Lung (tissue), 12 donors: ENCODE measurements around the gene NEO1. TPM values are rescaled to one million over a fixed set of nuclear protein-coding genes. Genes with fewer than 3 reads are reported as not detected.
A peak's percentile ranks its signal among the peaks of the same experiment; 100 is the strongest.

ENCODE experiments used
- ATAC-seq: fragments of 200-7000 bp; cut with Tn5 transposase; one replicate; pipeline ENCODE4 v1.9.1; 2020; ENCODE audit warnings: moderate number of reproducible peaks; ENCODE audit not compliant: insufficient read depth, low FRiP score
- DNase-seq, 3 donors: peaks; one replicate each; pipeline ENCODE4 v3.0.0-alpha.2; 2013 to 2017
- H3K27ac ChIP-seq, 2 donors: one replicate each; pipeline ENCODE4 v1.5.1; 2013; ENCODE audit warnings: mild to moderate bottlenecking in 2 of 2, moderate library complexity in 2 of 2, control low read depth in 1 of 2, inconsistent platforms in 1 of 2, low read depth in 1 of 2, low read length in 1 of 2
- H3K27me3 ChIP-seq, 3 donors: one replicate each; pipeline ENCODE4 v1.5.1; 2013; ENCODE audit warnings: low read length in 2 of 3; ENCODE audit not compliant: control insufficient read depth in 3 of 3, insufficient read depth in 3 of 3
- H3K36me3 ChIP-seq, 4 donors: one replicate each; pipeline ENCODE4 v1.5.1; 2013; ENCODE audit warnings: low read length in 4 of 4, mild to moderate bottlenecking in 1 of 4, moderate library complexity in 1 of 4; ENCODE audit not compliant: control insufficient read depth in 4 of 4, insufficient read depth in 4 of 4
- H3K4me1 ChIP-seq, 5 donors: one replicate each; pipeline ENCODE4 v1.5.1; 2013; ENCODE audit warnings: low read length in 5 of 5, mild to moderate bottlenecking in 2 of 5, moderate library complexity in 1 of 5; ENCODE audit not compliant: control insufficient read depth in 5 of 5, insufficient read depth in 5 of 5
- H3K4me3 ChIP-seq: one replicate; pipeline ENCODE4 v1.5.1; 2013; ENCODE audit warnings: mild to moderate bottlenecking, control low read depth, moderate library complexity
- H3K9ac ChIP-seq, 2 donors: one replicate each; pipeline ENCODE4 v1.5.1; 2013; ENCODE audit warnings: low read length in 2 of 2, control low read depth in 1 of 2; ENCODE audit not compliant: insufficient read depth in 1 of 2
- H3K9me3 ChIP-seq, 4 donors: one replicate each; pipeline ENCODE4 v1.5.1; 2013; ENCODE audit warnings: low read length in 3 of 4, mild to moderate bottlenecking in 1 of 4, moderate library complexity in 1 of 4; ENCODE audit not compliant: control insufficient read depth in 4 of 4, insufficient read depth in 3 of 4
- CTCF ChIP-seq: IDR thresholded peaks from 2 replicates; pipeline ENCODE4 v1.5.1; 2012; ENCODE audit warnings: mild to moderate bottlenecking; ENCODE audit errors: control extremely low read depth, extremely low read depth
- WGBS, 2 donors: extraction: QIAGEN DNeasy Blood & Tissue Kit; methylation state at CpG; one replicate each; pipeline ENCODE4 v1.1.7; 2013; 5-methylcytosine and 5-hydroxymethylcytosine counted together
- polyA plus RNA-seq, 2 donors: library from polyadenylated mRNA; stranded (reverse); fragments of 200-250 nt; gene quantifications; one replicate each; pipeline ENCODE4 v1.2.1, GENCODE V29; 2013
- total RNA-seq, 2 donors: library from RNA; depleted of rRNA in 1 of 2; stranded (reverse); fragments of >200 nt in 1 of 2; gene quantifications; one replicate each; pipeline ENCODE4 v1.2.1, GENCODE V29; 2014 to 2021
- donor health status: control.
- donor health status: control.
- donor health status: Bipolar disorder and iron deficiency.
- donor health status: healthy.
- donor health status: DM: yes; HTN: yes; CAD: no.

NEO1 gene
- total and polyA plus RNA-seq, 4 donors, result 6.9 to 70.8 (median 16.5) TPM

- Histone ChIP-seq H3K9me3 (no peaks in the 10 kb centered on the region), H3K9ac (no peak overlapping the region), H3K4me3 (no peak overlapping the region), H3K36me3 (no peaks in the 10 kb centered on the region), H3K27ac (no peak overlapping the region), H3K27me3 (no peaks in the 10 kb centered on the region), H3K4me1 (peaks cover 0 to 28% (median 0%) of the 10 kb centered on the region in 5 donors)
- no peak for ATAC-seq
- no peak for TF ChIP-seq CTCF
- 37 to 44% methylated on average over 3 of the region's 3 CpGs for WGBS, 2 donors
- no peak for DNase-seq
These were observed 3.5 kb upstream of the NEO1 start for GRCh38 chr15:73048624-73049295.

- ATAC-seq (no peak), DNase-seq (peak in 2 of 3 donors; percentile 57 to 67)
- no peaks in the 10 kb centered on the region for H3K9me3 ChIP-seq
- peaks cover 0 to 37% (median 0%) of the 10 kb centered on the region in 5 donors for H3K4me1 ChIP-seq
- no peak for TF ChIP-seq CTCF
- WGBS, 2 donors, result 60 to 65% methylated on average over 4 of the region's 4 CpGs
- H3K9ac ChIP-seq, result no peak overlapping the region
- no peaks in the 10 kb centered on the region for H3K36me3 ChIP-seq
- H3K27me3 ChIP-seq, result no peaks in the 10 kb centered on the region
- no peak overlapping the region for H3K27ac ChIP-seq
- H3K4me3 ChIP-seq, result no peak overlapping the region
These were observed 2.6 kb upstream of the NEO1 start for GRCh38 chr15:73049564-73050215.

GRCh38 chr15:73050561-73051295 is 1.5 kb upstream of the NEO1 start:
- Histone ChIP-seq H3K4me3 (no peak overlapping the region), H3K9me3 (no peaks in the 10 kb centered on the region), H3K9ac (peak overlapping the region; percentile 78 to 82), H3K27me3 (no peaks in the 10 kb centered on the region), H3K36me3 (no peaks in the 10 kb centered on the region), H3K27ac (peak overlapping the region in 1 of 2 donors; percentile 89), H3K4me1 (peaks cover 0 to 47% (median 0%) of the 10 kb centered on the region in 5 donors)
- 28 to 43% methylated on average over 10 of the region's 10 CpGs for WGBS, 2 donors
- ATAC-seq (no peak), DNase-seq (peak in 2 of 3 donors; percentile 29 to 52)
- TF ChIP-seq CTCF, result no peak
